WTC11 (cell line): ENCODE data around the gene GJB2.

Source experiments
- CTCF ChIP-seq: fragments of 200-600 bp; IDR thresholded peaks from 2 replicates; pipeline ENCODE4 v1.8.0; 2022; ENCODE audit warnings: antibody characterized with exemption
- SOX15 ChIP-seq: fragments of 250-450 bp; sonication (Bioruptor Pico); IDR thresholded peaks from 2 replicates; pipeline ENCODE4 v1.9.0; 2021; ENCODE audit warnings: mild to moderate bottlenecking
- TF ChIP-seq, protein P1 (sequence below): sonication (generic); formaldehyde crosslinking; IDR thresholded peaks from 2 replicates; pipeline ENCODE4 v1.8.0; 2022; ENCODE audit warnings: mild to moderate bottlenecking, missing genetic modification reagents

- TF ChIP-seq, protein P1, sequence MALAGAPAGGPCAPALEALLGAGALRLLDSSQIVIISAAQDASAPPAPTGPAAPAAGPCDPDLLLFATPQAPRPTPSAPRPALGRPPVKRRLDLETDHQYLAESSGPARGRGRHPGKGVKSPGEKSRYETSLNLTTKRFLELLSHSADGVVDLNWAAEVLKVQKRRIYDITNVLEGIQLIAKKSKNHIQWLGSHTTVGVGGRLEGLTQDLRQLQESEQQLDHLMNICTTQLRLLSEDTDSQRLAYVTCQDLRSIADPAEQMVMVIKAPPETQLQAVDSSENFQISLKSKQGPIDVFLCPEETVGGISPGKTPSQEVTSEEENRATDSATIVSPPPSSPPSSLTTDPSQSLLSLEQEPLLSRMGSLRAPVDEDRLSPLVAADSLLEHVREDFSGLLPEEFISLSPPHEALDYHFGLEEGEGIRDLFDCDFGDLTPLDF (CRISPR knock-in tag), result no peak
- no peak for TF ChIP-seq CTCF
- no peak for TF ChIP-seq SOX15 (CRISPR knock-in tag)
These were observed 31.3 kb downstream of the GJB2 start for GRCh38 chr13:20161275-20161950.
